K562 (cell line): Measurements from ENCODE around the gene CLIC3. TPM values are rescaled to one million over a fixed set of nuclear protein-coding genes. Genes with fewer than 3 reads are reported as not detected.

Experiments
- CBX8 ChIP-seq: fragments of 200-600 bp; sonication (generic); IDR thresholded peaks from 2 replicates; pipeline ENCODE4 v1.6.1; 2012; ENCODE audit warnings: borderline replicate concordance, mixed run types, low read depth, mild to moderate bottlenecking, moderate library complexity, mixed read lengths, low read length, control low read depth, inconsistent platforms; ENCODE audit not compliant: poor library complexity, severe bottlenecking; ENCODE audit errors: extremely low read depth
- EGR1 ChIP-seq: fragments of 450-650 bp; conservative IDR thresholded peaks from 2 replicates; pipeline ENCODE4 v1.6.1; 2017; ENCODE audit warnings: mild to moderate bottlenecking
- EP400 ChIP-seq: fragments of 450-650 bp; IDR thresholded peaks from 2 replicates; pipeline ENCODE4 v1.6.1; 2017; ENCODE audit warnings: antibody characterized with exemption, mild to moderate bottlenecking, moderate library complexity
- MIER1 ChIP-seq: fragments of 450-650 bp; IDR thresholded peaks from 2 replicates; pipeline ENCODE4 v1.6.1; 2016; ENCODE audit warnings: antibody characterized with exemption, mild to moderate bottlenecking, low read depth
- NFE2L1 ChIP-seq: fragments of 450-650 bp; IDR thresholded peaks from 2 replicates; pipeline ENCODE4 v1.6.1; 2016; ENCODE audit warnings: missing genetic modification characterization, low read depth, mild to moderate bottlenecking, missing compliant biosample characterization, moderate library complexity, borderline replicate concordance
- PRPF4 ChIP-seq: fragments of 200-400 bp; formaldehyde crosslinking; IDR thresholded peaks from one replicate; pipeline ENCODE4 v1.6.1; 2017; ENCODE audit warnings: low read length, low read depth, mild to moderate bottlenecking; ENCODE audit not compliant: insufficient read depth, poor library complexity, severe bottlenecking
- PYGO2 ChIP-seq: fragments of 450-650 bp; IDR thresholded peaks from 2 replicates; pipeline ENCODE4 v1.6.1; 2016; ENCODE audit warnings: mild to moderate bottlenecking, missing genetic modification characterization, moderate library complexity, missing compliant biosample characterization
- RFX5 ChIP-seq: IDR thresholded peaks from 2 replicates; pipeline ENCODE4 v1.6.1; 2011; ENCODE audit warnings: low read depth, mild to moderate bottlenecking, improper control_type of control experiment, low read length
- SIX5 ChIP-seq, 2 experiments: IDR thresholded peaks; 2 replicates each; pipeline ENCODE4 v1.6.1; 2011; ENCODE audit warnings: low read length in 2 of 2, borderline replicate concordance in 1 of 2, low read depth in 1 of 2, mild to moderate bottlenecking in 1 of 2, moderate library complexity in 1 of 2; ENCODE audit not compliant: insufficient read depth in 1 of 2
- SREBF2 ChIP-seq: sonication (generic); formaldehyde crosslinking; IDR thresholded peaks from 2 replicates; pipeline ENCODE4 v1.4.0; 2020; ENCODE audit warnings: mild to moderate bottlenecking, missing genetic modification reagents
- STAG1 ChIP-seq: sonication (generic); formaldehyde crosslinking; IDR thresholded peaks from 2 replicates; pipeline ENCODE4 v1.5.0; 2020; ENCODE audit warnings: missing genetic modification reagents, borderline replicate concordance
- ZNF41 ChIP-seq: fragments of 250-450 bp; sonication (Bioruptor Pico); conservative IDR thresholded peaks from 2 replicates; pipeline ENCODE4 v1.4.0; 2020; ENCODE audit warnings: mild to moderate bottlenecking
- ZNF644 ChIP-seq: fragments of 200-800 bp; sonication (Bioruptor generic); IDR thresholded peaks from 2 replicates; pipeline ENCODE4 v1.6.1; 2016; ENCODE audit warnings: low read depth, missing genetic modification characterization, missing compliant biosample characterization
- ZSCAN29 ChIP-seq: fragments of 450-650 bp; IDR thresholded peaks from 2 replicates; pipeline ENCODE4 v1.6.1; 2017
- polyA plus RNA-seq, 8 experiments: library from polyadenylated mRNA; depleted of rRNA in 4 of 8; stranded (reverse) in 5 of 8; unstranded in 3 of 8; fragments of >200 nt; fragmentation: Nextera tagmentation in 2 of 8; fragmentation: Illumina TruSeq in 1 of 8; extraction: Ambion mirVana in 2 of 8; extraction: Trizol in 1 of 8; gene quantifications; 2 replicates each; pipeline versions ENCODE4 v1.2.1 to v1.2.3, GENCODE V29; 2011 to 2014; ENCODE audit warnings: inconsistent platforms in 1 of 8, missing spikeins in 1 of 8
- total RNA-seq, 7 experiments: library from RNA; depleted of rRNA in 6 of 7; stranded (reverse); fragments of >200 nt in 6 of 7; fragmentation: Illumina TruSeq in 2 of 7; extraction: Trizol in 2 of 7; gene quantifications; 2 replicates each; pipeline versions ENCODE4 v1.2.1 to v1.2.3, GENCODE V29; 2011 to 2021; ENCODE audit warnings: low replicate concordance in 1 of 7
- TF ChIP-seq, protein P1 (sequence below): fragments of 450-650 bp; IDR thresholded peaks from 2 replicates; pipeline ENCODE4 v1.6.1; 2016; ENCODE audit warnings: mild to moderate bottlenecking, moderate library complexity
- TF ChIP-seq, protein P2 (sequence below): fragments of 450-650 bp; formaldehyde crosslinking; IDR thresholded peaks from 2 replicates; pipeline ENCODE4 v1.4.0; 2022; ENCODE audit warnings: missing genetic modification characterization

CLIC3 gene
- total and polyA plus RNA-seq, 9 of the 15 experiments (the other 6 are each of a cell fraction or from before 2014, with no cell fraction given): 0.27 to 0.29 TPM; not detected in 7

DNA sequence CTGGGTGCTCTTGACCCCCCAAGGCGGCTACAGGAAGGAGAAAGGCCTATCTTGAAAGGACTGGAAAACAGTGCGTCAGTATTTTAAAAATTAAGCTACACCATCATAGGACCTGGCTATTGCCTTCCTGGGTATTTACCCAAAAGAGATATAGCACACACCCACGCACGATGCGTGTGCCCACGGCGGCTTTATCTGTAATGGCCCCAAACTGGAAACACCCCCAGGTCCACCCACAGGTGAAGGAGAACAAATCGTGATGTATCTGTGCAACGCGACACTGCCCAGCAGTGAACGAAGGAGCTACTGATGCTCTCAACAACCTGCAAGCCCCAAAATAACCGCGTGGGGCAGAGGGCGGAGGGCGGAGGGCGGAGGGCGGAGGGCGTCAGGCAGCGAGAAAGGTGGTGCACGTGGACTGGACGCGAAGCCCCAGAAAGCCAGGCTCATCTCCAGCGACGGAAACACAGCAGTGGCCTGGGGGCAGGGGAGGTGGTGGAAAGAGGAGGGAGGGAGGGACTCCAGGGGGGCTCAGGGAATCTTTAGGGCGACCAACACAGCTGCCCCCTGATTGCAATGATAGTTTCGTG lies 31.4 kb downstream of the CLIC3 start (continued):
- TF ChIP-seq, protein P1, sequence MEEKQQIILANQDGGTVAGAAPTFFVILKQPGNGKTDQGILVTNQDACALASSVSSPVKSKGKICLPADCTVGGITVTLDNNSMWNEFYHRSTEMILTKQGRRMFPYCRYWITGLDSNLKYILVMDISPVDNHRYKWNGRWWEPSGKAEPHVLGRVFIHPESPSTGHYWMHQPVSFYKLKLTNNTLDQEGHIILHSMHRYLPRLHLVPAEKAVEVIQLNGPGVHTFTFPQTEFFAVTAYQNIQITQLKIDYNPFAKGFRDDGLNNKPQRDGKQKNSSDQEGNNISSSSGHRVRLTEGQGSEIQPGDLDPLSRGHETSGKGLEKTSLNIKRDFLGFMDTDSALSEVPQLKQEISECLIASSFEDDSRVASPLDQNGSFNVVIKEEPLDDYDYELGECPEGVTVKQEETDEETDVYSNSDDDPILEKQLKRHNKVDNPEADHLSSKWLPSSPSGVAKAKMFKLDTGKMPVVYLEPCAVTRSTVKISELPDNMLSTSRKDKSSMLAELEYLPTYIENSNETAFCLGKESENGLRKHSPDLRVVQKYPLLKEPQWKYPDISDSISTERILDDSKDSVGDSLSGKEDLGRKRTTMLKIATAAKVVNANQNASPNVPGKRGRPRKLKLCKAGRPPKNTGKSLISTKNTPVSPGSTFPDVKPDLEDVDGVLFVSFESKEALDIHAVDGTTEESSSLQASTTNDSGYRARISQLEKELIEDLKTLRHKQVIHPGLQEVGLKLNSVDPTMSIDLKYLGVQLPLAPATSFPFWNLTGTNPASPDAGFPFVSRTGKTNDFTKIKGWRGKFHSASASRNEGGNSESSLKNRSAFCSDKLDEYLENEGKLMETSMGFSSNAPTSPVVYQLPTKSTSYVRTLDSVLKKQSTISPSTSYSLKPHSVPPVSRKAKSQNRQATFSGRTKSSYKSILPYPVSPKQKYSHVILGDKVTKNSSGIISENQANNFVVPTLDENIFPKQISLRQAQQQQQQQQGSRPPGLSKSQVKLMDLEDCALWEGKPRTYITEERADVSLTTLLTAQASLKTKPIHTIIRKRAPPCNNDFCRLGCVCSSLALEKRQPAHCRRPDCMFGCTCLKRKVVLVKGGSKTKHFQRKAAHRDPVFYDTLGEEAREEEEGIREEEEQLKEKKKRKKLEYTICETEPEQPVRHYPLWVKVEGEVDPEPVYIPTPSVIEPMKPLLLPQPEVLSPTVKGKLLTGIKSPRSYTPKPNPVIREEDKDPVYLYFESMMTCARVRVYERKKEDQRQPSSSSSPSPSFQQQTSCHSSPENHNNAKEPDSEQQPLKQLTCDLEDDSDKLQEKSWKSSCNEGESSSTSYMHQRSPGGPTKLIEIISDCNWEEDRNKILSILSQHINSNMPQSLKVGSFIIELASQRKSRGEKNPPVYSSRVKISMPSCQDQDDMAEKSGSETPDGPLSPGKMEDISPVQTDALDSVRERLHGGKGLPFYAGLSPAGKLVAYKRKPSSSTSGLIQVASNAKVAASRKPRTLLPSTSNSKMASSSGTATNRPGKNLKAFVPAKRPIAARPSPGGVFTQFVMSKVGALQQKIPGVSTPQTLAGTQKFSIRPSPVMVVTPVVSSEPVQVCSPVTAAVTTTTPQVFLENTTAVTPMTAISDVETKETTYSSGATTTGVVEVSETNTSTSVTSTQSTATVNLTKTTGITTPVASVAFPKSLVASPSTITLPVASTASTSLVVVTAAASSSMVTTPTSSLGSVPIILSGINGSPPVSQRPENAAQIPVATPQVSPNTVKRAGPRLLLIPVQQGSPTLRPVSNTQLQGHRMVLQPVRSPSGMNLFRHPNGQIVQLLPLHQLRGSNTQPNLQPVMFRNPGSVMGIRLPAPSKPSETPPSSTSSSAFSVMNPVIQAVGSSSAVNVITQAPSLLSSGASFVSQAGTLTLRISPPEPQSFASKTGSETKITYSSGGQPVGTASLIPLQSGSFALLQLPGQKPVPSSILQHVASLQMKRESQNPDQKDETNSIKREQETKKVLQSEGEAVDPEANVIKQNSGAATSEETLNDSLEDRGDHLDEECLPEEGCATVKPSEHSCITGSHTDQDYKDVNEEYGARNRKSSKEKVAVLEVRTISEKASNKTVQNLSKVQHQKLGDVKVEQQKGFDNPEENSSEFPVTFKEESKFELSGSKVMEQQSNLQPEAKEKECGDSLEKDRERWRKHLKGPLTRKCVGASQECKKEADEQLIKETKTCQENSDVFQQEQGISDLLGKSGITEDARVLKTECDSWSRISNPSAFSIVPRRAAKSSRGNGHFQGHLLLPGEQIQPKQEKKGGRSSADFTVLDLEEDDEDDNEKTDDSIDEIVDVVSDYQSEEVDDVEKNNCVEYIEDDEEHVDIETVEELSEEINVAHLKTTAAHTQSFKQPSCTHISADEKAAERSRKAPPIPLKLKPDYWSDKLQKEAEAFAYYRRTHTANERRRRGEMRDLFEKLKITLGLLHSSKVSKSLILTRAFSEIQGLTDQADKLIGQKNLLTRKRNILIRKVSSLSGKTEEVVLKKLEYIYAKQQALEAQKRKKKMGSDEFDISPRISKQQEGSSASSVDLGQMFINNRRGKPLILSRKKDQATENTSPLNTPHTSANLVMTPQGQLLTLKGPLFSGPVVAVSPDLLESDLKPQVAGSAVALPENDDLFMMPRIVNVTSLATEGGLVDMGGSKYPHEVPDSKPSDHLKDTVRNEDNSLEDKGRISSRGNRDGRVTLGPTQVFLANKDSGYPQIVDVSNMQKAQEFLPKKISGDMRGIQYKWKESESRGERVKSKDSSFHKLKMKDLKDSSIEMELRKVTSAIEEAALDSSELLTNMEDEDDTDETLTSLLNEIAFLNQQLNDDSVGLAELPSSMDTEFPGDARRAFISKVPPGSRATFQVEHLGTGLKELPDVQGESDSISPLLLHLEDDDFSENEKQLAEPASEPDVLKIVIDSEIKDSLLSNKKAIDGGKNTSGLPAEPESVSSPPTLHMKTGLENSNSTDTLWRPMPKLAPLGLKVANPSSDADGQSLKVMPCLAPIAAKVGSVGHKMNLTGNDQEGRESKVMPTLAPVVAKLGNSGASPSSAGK: peak; percentile 39; the same call in 1 of the 2 replicates
- TF ChIP-seq MIER1 (no peak), STAG1 (CRISPR knock-in tag) (no peak), CBX8 (no peak), PYGO2 (tag) (no peak), SREBF2 (CRISPR knock-in tag) (no peak), NFE2L1 (no peak), EP400 (no peak), RFX5 (no peak), EGR1 (peak; percentile 57), SIX5 (IDR thresholded peaks at IDR 0.05; ENCODE audit: borderline replicate concordance in 1 of 2, insufficient read depth in 1 of 2, low read depth in 1 of 2, low read length in 2 of 2) (no peak), ZSCAN29 (no peak), PRPF4 (no peak), ZNF41 (no peak), ZNF644 (tag) (no peak)
- TF ChIP-seq, protein P2, sequence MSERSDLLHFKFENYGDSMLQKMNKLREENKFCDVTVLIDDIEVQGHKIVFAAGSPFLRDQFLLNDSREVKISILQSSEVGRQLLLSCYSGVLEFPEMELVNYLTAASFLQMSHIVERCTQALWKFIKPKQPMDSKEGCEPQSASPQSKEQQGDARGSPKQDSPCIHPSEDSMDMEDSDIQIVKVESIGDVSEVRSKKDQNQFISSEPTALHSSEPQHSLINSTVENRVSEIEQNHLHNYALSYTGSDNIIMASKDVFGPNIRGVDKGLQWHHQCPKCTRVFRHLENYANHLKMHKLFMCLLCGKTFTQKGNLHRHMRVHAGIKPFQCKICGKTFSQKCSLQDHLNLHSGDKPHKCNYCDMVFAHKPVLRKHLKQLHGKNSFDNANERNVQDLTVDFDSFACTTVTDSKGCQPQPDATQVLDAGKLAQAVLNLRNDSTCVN (CRISPR knock-in tag): no peak
